ENCODE measurements around the gene MEGF6.

MEGF6 gene

GRCh38 chr1:3494321-3495308 is 116.7 kb downstream of the MEGF6 start:
- Histone ChIP-seq H3K9ac (ENCODE audit: low read length) (no peak overlapping the region), H3K4me2 (ENCODE audit: low read length) (no peak overlapping the region), H3K4me3 (ENCODE audit: low read length) (no peak overlapping the region), H2AFZ (ENCODE audit: low read depth, low read length) (no peak overlapping the region), H3K4me1 (ENCODE audit: low read length) (no peaks in the 10 kb centered on the region), H4K20me1 (ENCODE audit: insufficient read depth, low read length) (no peaks in the 10 kb centered on the region), H3K27me3 (ENCODE audit: low read depth, low read length) (no peaks in the 10 kb centered on the region), H3K36me3 (replicated peaks; ENCODE audit: low read depth, low read length) (no peaks in the 10 kb centered on the region), H3K27ac (ENCODE audit: low read length) (no peak overlapping the region), H3K9me3 (ENCODE audit: insufficient read depth, low read length) (no peaks in the 10 kb centered on the region), H3K79me2 (ENCODE audit: low read length) (no peaks in the 10 kb centered on the region)
- TF ChIP-seq CTCF (IDR thresholded peaks at IDR 0.05; ENCODE audit: low read depth, low read length), result no peak
- no peak for TF ChIP-seq EZH2phosphoT487 (IDR thresholded peaks at IDR 0.05; ENCODE audit: low read depth)

- 0 out of 2 replicates have a peak, but pooled peaks cover under 1% of the 10 kb centered on the region for H3K27me3 ChIP-seq (ENCODE audit: low read depth, low read length)
- H3K4me2 ChIP-seq (ENCODE audit: low read length), result no peak overlapping the region
- no peaks in the 10 kb centered on the region for H3K4me1 ChIP-seq (ENCODE audit: low read length)
- H3K27ac ChIP-seq (ENCODE audit: low read length), result no peak overlapping the region
- no peak overlapping the region for H3K9ac ChIP-seq (ENCODE audit: low read length)
- H3K4me3 ChIP-seq (ENCODE audit: low read length), result no peak overlapping the region
- TF ChIP-seq CTCF (IDR thresholded peaks at IDR 0.05; ENCODE audit: low read depth, low read length) (no peak), EZH2phosphoT487 (IDR thresholded peaks at IDR 0.05; ENCODE audit: low read depth) (no peak)
- no peaks in the 10 kb centered on the region for H3K79me2 ChIP-seq (ENCODE audit: low read length)
- H4K20me1 ChIP-seq (ENCODE audit: insufficient read depth, low read length), result no peaks in the 10 kb centered on the region
- no peaks in the 10 kb centered on the region for H3K9me3 ChIP-seq (ENCODE audit: insufficient read depth, low read length)
- no peak overlapping the region for H2AFZ ChIP-seq (ENCODE audit: low read depth, low read length)
- no peaks in the 10 kb centered on the region for H3K36me3 ChIP-seq (replicated peaks; ENCODE audit: low read depth, low read length)
These were observed 118.6 kb downstream of the MEGF6 start for GRCh38 chr1:3492545-3493246.

GRCh38 chr1:3491291-3492246 is 119.7 kb downstream of the MEGF6 start:
- TF ChIP-seq EZH2phosphoT487 (IDR thresholded peaks at IDR 0.05; ENCODE audit: low read depth) (no peak), CTCF (IDR thresholded peaks at IDR 0.05; ENCODE audit: low read depth, low read length) (peak; percentile 80)
- H3K4me2 ChIP-seq (ENCODE audit: low read length), result peak overlapping the region; percentile 67

More at GRCh38 chr1:3491291-3492246, 119.7 kb downstream of the MEGF6 start:
- H4K20me1 ChIP-seq (ENCODE audit: insufficient read depth, low read length), result no peaks in the 10 kb centered on the region
- no peaks in the 10 kb centered on the region for H3K36me3 ChIP-seq (replicated peaks; ENCODE audit: low read depth, low read length)
- H3K4me1 ChIP-seq (ENCODE audit: low read length), result no peaks in the 10 kb centered on the region
- H3K27me3 ChIP-seq (ENCODE audit: low read depth, low read length), result 0 out of 2 replicates have a peak, but pooled peaks cover 4% of the 10 kb centered on the region
- H3K9me3 ChIP-seq (ENCODE audit: insufficient read depth, low read length), result no peaks in the 10 kb centered on the region
- H3K9ac ChIP-seq (ENCODE audit: low read length), result no peak overlapping the region
- no peak overlapping the region for H3K27ac ChIP-seq (ENCODE audit: low read length)
- H2AFZ ChIP-seq (ENCODE audit: low read depth, low read length), result no peak overlapping the region
- peak overlapping the region; percentile 73 for H3K4me3 ChIP-seq (ENCODE audit: low read length)
- no peaks in the 10 kb centered on the region for H3K79me2 ChIP-seq (ENCODE audit: low read length)

Data from OCI-LY3 (cell line).